HUES64 (cell line): ENCODE measurements around the gene DMD.
"Not testable (repeated sequence)": the region's sequence is repeated elsewhere in the genome, so short reads cannot be mapped to it uniquely, and the experiment has no call there.

Experiments
- H3K27ac ChIP-seq: 2 replicates; pipeline ENCODE4 v1.7.0; 2013; ENCODE audit warnings: low read depth, low read length, inconsistent platforms
- H3K27me3 ChIP-seq: 2 replicates; pipeline ENCODE4 v1.6.1; 2013; ENCODE audit warnings: mild to moderate bottlenecking, low read length; ENCODE audit not compliant: insufficient read depth
- H3K36me3 ChIP-seq: 2 replicates; pipeline ENCODE4 v1.6.1; 2013; ENCODE audit warnings: mild to moderate bottlenecking, low read length; ENCODE audit not compliant: insufficient read depth
- H3K4me1 ChIP-seq: 2 replicates; pipeline ENCODE4 v1.6.1; 2013; ENCODE audit warnings: mild to moderate bottlenecking, low read length, moderate library complexity; ENCODE audit not compliant: insufficient read depth
- H3K4me3 ChIP-seq: 2 replicates; pipeline ENCODE4 v1.5.1; 2013; ENCODE audit warnings: mild to moderate bottlenecking, low read length, moderate library complexity
- H3K9ac ChIP-seq: 2 replicates; pipeline ENCODE4 v1.6.1; 2013; ENCODE audit warnings: mild to moderate bottlenecking, low read depth, low read length
- H3K9me3 ChIP-seq: 2 replicates; pipeline ENCODE4 v1.6.1; 2013; ENCODE audit warnings: low read depth, low read length; ENCODE audit not compliant: insufficient read depth
- WGBS: fragments of 150-250, 120-280 bp; methylation state at CpG from one replicate; pipeline ENCODE4 v1.1.7; 2013; ENCODE audit warnings: missing lambda C conversion rate; 5-methylcytosine and 5-hydroxymethylcytosine counted together

Gene DMD

GRCh38 chrX:33190016-33190415 lies 21.3 kb downstream of the DMD start:
- Histone ChIP-seq H3K9ac (no peak overlapping the region), H3K36me3 (no peaks in the 10 kb centered on the region), H3K4me3 (no peak overlapping the region), H3K4me1 (peaks cover 16% of the 10 kb centered on the region; the same call in 1 of the 2 replicates), H3K27me3 (peaks cover 50% of the 10 kb centered on the region), H3K27ac (no peak overlapping the region), H3K9me3 (no peaks in the 10 kb centered on the region)
- WGBS, result no CpG with 5 or more reads among the region's 1 CpG

DNA sequence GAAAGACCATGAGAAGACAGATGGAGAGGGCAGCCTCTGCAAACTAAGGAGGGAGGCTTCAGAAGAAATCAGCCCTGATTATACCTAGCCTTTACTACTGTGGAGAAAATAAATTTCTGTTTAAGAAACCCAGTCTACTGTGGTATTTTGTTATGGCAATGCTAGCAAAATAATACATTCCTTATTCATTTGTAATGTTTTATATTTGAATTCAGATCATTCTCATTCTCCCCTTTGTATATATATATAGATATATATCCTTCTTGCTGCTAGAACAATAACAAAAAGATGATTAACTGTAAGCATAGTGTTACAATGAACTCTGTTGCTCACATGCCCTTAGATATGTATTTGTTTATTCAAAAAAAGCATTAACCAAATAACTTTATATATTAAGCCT lies 22.5 kb downstream of the DMD start:
- Histone ChIP-seq H3K27ac (no peak overlapping the region), H3K9ac (no peak overlapping the region), H3K4me3 (no peak overlapping the region), H3K9me3 (no peaks in the 10 kb centered on the region), H3K27me3 (peaks cover 50% of the 10 kb centered on the region), H3K4me1 (peaks cover 16% of the 10 kb centered on the region; the same call in 1 of the 2 replicates), H3K36me3 (no peaks in the 10 kb centered on the region)

DNA sequence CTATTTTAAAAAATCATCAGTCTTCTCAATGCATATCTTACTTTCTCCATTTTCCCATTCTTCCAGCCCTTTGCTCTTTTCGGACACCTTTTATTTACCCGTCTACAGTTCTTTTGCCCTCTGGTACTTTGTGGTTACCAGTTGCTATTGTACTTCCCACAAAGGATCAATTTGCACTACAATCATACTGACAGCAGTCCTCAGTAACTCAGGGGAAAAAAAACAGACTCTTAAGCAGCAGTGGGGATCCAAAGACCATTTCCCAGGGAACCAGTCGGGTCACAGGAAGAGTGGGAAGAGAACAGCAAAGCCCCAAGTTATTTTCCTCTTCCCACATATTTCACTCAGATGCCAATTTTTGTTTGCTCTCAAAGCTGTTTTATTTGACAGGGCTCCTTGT lies 23.1 kb downstream of the DMD start:
- Histone ChIP-seq H3K9me3 (no peaks in the 10 kb centered on the region), H3K4me3 (no peak overlapping the region)
- 0% methylated on average over 3 of the region's 3 CpGs for WGBS

GRCh38 chrX:33184803-33185202 lies 26.5 kb downstream of the DMD start:
- not testable (repeated sequence) for H3K27ac ChIP-seq, H3K36me3 ChIP-seq, H3K4me3 ChIP-seq, H3K9ac ChIP-seq, H3K9me3 ChIP-seq
- Histone ChIP-seq H3K4me1 (peaks cover 16% of the 10 kb centered on the region; the same call in 1 of the 2 replicates), H3K27me3 (peaks cover 38% of the 10 kb centered on the region)
- WGBS, result 98% methylated on average over 9 of the region's 10 CpGs

More for the DNA sequence above, 23.1 kb downstream of the DMD start:
- Histone ChIP-seq H3K27me3 (peaks cover 50% of the 10 kb centered on the region), H3K9ac (no peak overlapping the region), H3K4me1 (peaks cover 16% of the 10 kb centered on the region; the same call in 1 of the 2 replicates), H3K36me3 (no peaks in the 10 kb centered on the region), H3K27ac (no peak overlapping the region; the same call in 1 of the 2 replicates)

- H3K27ac ChIP-seq, result no peak overlapping the region
- WGBS, result 82% methylated on average over 4 of the region's 4 CpGs
- no peak overlapping the region for H3K4me3 ChIP-seq
- no peaks in the 10 kb centered on the region for H3K36me3 ChIP-seq
- H3K9me3 ChIP-seq, result no peaks in the 10 kb centered on the region
- H3K9ac ChIP-seq, result no peak overlapping the region
- peaks cover 26% of the 10 kb centered on the region for H3K27me3 ChIP-seq
- H3K4me1 ChIP-seq, result peaks cover 13% of the 10 kb centered on the region; the same call in 1 of the 2 replicates
Observed at GRCh38 chrX:33183361-33183760, 28.0 kb downstream of the DMD start.

GRCh38 chrX:33178690-33179089 lies 32.7 kb downstream of the DMD start:
- no peak overlapping the region for H3K9ac ChIP-seq
- no peak overlapping the region for H3K4me3 ChIP-seq
- no peaks in the 10 kb centered on the region for H3K36me3 ChIP-seq
- no peaks in the 10 kb centered on the region for H3K4me1 ChIP-seq
- 95% methylated on average over 1 of the region's 1 CpG for WGBS
- no peaks in the 10 kb centered on the region for H3K9me3 ChIP-seq
- no peaks in the 10 kb centered on the region for H3K27me3 ChIP-seq
- no peak overlapping the region for H3K27ac ChIP-seq

GRCh38 chrX:33178218-33178617 lies 33.1 kb downstream of the DMD start:
- Histone ChIP-seq H3K27me3 (no peaks in the 10 kb centered on the region), H3K4me1 (no peaks in the 10 kb centered on the region), H3K4me3 (no peak overlapping the region), H3K27ac (no peak overlapping the region), H3K9me3 (no peaks in the 10 kb centered on the region), H3K9ac (no peak overlapping the region), H3K36me3 (no peaks in the 10 kb centered on the region)
- 96% methylated on average over 4 of the region's 4 CpGs for WGBS

DNA sequence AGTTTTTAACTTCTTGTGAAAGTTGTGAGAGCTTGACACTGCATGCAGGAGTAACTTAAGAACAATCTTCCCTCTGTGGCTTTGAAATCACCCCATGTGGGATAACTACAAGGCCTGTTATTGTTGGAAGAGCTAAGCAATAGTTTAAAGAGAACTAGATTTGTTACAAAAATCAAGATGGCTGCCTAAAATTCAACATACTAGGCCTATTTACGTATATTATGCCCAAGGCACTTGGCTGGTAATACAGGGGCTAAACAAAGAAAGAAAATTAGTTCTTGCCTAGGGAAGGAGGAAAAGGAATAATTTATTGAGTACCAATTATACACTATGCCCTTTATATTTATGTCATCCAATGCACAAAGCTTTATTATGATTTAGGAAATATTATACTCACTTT lies 36.1 kb downstream of the DMD start:
- no peak overlapping the region for H3K27ac ChIP-seq
- no peaks in the 10 kb centered on the region for H3K9me3 ChIP-seq
- no peak overlapping the region for H3K9ac ChIP-seq
- H3K27me3 ChIP-seq, result no peaks in the 10 kb centered on the region
- no peak overlapping the region for H3K4me3 ChIP-seq
- no peaks in the 10 kb centered on the region for H3K36me3 ChIP-seq
- H3K4me1 ChIP-seq, result no peaks in the 10 kb centered on the region
- WGBS, result no CpG with 5 or more reads among the region's 1 CpG

DNA sequence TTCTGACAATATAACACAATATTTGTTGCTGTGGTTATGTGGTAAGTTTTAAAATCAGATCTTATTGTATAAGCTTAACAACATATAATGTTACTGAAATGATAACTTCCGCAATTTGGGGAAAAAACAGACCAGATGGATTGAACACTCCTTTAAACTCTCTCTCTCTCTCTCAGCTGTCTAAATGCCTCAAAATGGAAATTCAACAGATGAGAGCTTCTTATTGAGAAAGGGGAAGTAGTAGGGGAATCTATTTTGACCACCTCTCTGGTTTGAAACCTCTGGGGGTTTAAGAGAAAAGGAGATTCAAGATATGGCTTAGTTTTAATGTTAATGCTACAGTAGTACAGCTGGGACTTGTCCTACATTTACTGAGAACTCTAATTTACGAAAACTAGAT lies 40.3 kb downstream of the DMD start:
- H3K9ac ChIP-seq, result no peak overlapping the region
- no peaks in the 10 kb centered on the region for H3K27me3 ChIP-seq
- no peaks in the 10 kb centered on the region for H3K9me3 ChIP-seq
- no peaks in the 10 kb centered on the region for H3K36me3 ChIP-seq
- WGBS, result 92% methylated on average over 1 of the region's 2 CpGs
- no peak overlapping the region for H3K4me3 ChIP-seq
- no peak overlapping the region for H3K27ac ChIP-seq
- H3K4me1 ChIP-seq, result no peaks in the 10 kb centered on the region

GRCh38 chrX:33161829-33162228 lies 49.5 kb downstream of the DMD start:
- Histone ChIP-seq H3K36me3 (no peaks in the 10 kb centered on the region), H3K9me3 (no peaks in the 10 kb centered on the region), H3K4me3 (no peak overlapping the region), H3K4me1 (no peaks in the 10 kb centered on the region), H3K27ac (no peak overlapping the region), H3K27me3 (no peaks in the 10 kb centered on the region), H3K9ac (no peak overlapping the region)

DNA sequence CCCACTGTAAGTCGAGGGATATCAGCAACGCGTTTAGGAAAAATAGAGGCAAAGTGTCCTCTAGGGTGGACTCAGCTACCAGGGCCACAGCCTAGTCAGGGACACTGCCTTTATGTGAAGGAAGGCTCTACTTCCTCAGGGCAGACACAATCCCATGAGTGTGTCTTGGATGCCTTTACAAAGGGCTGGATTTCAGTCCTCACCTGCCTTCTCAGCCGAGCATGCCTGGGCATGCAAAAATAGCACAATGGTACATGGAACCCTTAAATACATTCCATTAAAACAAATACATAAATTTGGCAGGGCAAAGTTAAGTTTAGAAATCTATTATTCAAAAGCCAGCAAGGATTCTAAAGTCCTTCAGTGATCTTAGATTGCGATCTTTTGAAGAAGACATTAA lies 51.1 kb downstream of the DMD start:
- Histone ChIP-seq H3K36me3 (no peaks in the 10 kb centered on the region), H3K27ac (no peak overlapping the region), H3K4me1 (no peaks in the 10 kb centered on the region), H3K4me3 (no peak overlapping the region), H3K9ac (no peak overlapping the region), H3K9me3 (no peaks in the 10 kb centered on the region), H3K27me3 (no peaks in the 10 kb centered on the region)
- WGBS, result 97% methylated on average over 4 of the region's 5 CpGs

DNA sequence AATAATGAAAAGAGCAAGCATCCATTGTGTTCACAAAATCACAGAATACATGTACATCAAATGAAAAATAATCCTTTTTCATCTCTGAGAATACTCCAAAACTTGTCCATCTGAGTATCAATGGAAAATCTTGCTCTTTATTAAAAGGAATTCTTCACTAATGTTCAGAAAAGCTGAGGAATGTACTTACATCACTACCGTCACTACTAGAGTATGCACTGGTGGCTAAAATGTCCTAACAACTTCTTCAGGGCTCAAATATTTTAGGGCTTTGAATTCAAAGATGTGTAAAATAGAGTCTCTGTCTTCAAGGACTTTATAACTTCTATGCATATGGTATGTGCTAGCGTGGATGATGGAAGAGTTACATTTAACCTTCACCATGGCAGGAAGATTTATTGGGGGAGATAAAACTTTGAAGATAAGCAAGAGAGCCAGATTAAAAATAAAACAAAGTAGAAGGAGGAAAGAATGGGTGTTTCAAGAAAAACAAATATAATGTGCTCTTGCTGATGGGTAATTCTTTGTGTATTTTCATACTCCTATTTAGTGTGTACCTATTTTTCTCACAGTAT lies 55.1 kb downstream of the DMD start:
- Histone ChIP-seq H3K4me3 (no peak overlapping the region), H3K36me3 (no peaks in the 10 kb centered on the region), H3K9ac (no peak overlapping the region), H3K27ac (no peak overlapping the region), H3K9me3 (no peaks in the 10 kb centered on the region), H3K27me3 (no peaks in the 10 kb centered on the region), H3K4me1 (no peaks in the 10 kb centered on the region)
- 86% methylated on average over 1 of the region's 2 CpGs for WGBS
